Liver (tissue), 9 donors: ENCODE results near the gene HIP1R. TPM values are rescaled to one million over a fixed set of nuclear protein-coding genes. Genes with fewer than 3 reads are reported as not detected.

ENCODE experiments used
- DNase-seq: peaks from one replicate; pipeline ENCODE4 v3.0.0-alpha.2; 2017; ENCODE audit warnings: low spot score
- H3K27ac ChIP-seq, 2 donors: one replicate each; pipeline ENCODE4 v1.7.0; 2013; ENCODE audit warnings: inconsistent platforms in 2 of 2, low read length in 2 of 2, control low read depth in 1 of 2, low read depth in 1 of 2, mild to moderate bottlenecking in 1 of 2
- H3K27me3 ChIP-seq, 4 donors: one replicate each; pipeline versions ENCODE4 v1.6.1 to v1.7.0; 2013; ENCODE audit warnings: low read length in 3 of 4, inconsistent platforms in 1 of 4, mild to moderate bottlenecking in 1 of 4, moderate library complexity in 1 of 4; ENCODE audit not compliant: control insufficient read depth in 4 of 4, insufficient read depth in 4 of 4
- H3K36me3 ChIP-seq, 4 donors: one replicate each; pipeline versions ENCODE4 v1.6.1 to v1.7.0; 2013; ENCODE audit warnings: low read length in 3 of 4, mild to moderate bottlenecking in 3 of 4, low read depth in 1 of 4, moderate library complexity in 1 of 4; ENCODE audit not compliant: control insufficient read depth in 4 of 4, insufficient read depth in 3 of 4
- H3K4me1 ChIP-seq, 4 donors: one replicate each; pipeline versions ENCODE4 v1.6.1 to v1.7.0; 2013; ENCODE audit warnings: low read length in 3 of 4, mild to moderate bottlenecking in 3 of 4, moderate library complexity in 1 of 4; ENCODE audit not compliant: control insufficient read depth in 4 of 4, insufficient read depth in 4 of 4
- H3K4me3 ChIP-seq, 3 donors: one replicate each; pipeline versions ENCODE4 v1.6.1 to v1.7.0; 2013; ENCODE audit warnings: low read length in 3 of 3, control low read depth in 1 of 3, low read depth in 1 of 3, mild to moderate bottlenecking in 1 of 3
- H3K9ac ChIP-seq, 2 donors: one replicate each; pipeline ENCODE4 v1.7.0; 2013; ENCODE audit warnings: low read length in 2 of 2, mild to moderate bottlenecking in 2 of 2, moderate library complexity in 2 of 2, control low read depth in 1 of 2, low read depth in 1 of 2
- H3K9me3 ChIP-seq, 4 donors: one replicate each; pipeline versions ENCODE4 v1.6.1 to v1.7.0; 2013; ENCODE audit warnings: low read length in 3 of 4; ENCODE audit not compliant: control insufficient read depth in 4 of 4
- FOXA2 ChIP-seq: IDR thresholded peaks from 2 replicates; pipeline ENCODE4 v1.6.1; 2016; ENCODE audit warnings: antibody characterized with exemption
- GABPA ChIP-seq, 2 donors: IDR thresholded peaks in 1 of 2; conservative IDR thresholded peaks in 1 of 2; 2 replicates each; pipeline ENCODE4 v1.6.1; 2016; ENCODE audit warnings: antibody characterized with exemption in 2 of 2, mild to moderate bottlenecking in 1 of 2, moderate library complexity in 1 of 2
- HNF4G ChIP-seq: IDR thresholded peaks from 2 replicates; pipeline ENCODE4 v1.6.1; 2016; ENCODE audit warnings: antibody characterized with exemption
- JUND ChIP-seq, 2 donors: IDR thresholded peaks; 2 replicates each; pipeline ENCODE4 v1.6.1; 2016; ENCODE audit warnings: antibody characterized with exemption in 2 of 2
- NR2F2 ChIP-seq: IDR thresholded peaks from 2 replicates; pipeline ENCODE4 v1.6.1; 2016; ENCODE audit warnings: antibody characterized with exemption
- REST ChIP-seq: IDR thresholded peaks from 2 replicates; pipeline ENCODE4 v1.6.1; 2016; ENCODE audit warnings: antibody characterized with exemption, mild to moderate bottlenecking
- RXRA ChIP-seq, 2 donors: IDR thresholded peaks; 2 replicates each; pipeline ENCODE4 v1.6.1; 2017 to 2018; ENCODE audit warnings: antibody characterized with exemption in 2 of 2, mild to moderate bottlenecking in 1 of 2
- SP1 ChIP-seq: IDR thresholded peaks from 2 replicates; pipeline ENCODE4 v1.6.1; 2018; ENCODE audit warnings: antibody characterized with exemption, mild to moderate bottlenecking
- YY1 ChIP-seq: IDR thresholded peaks from 2 replicates; pipeline ENCODE4 v1.6.1; 2016; ENCODE audit warnings: antibody characterized with exemption, mild to moderate bottlenecking
- WGBS: extraction: QIAGEN DNeasy Blood & Tissue Kit; methylation state at CpG from one replicate; pipeline ENCODE4 v1.1.7; 2013; 5-methylcytosine and 5-hydroxymethylcytosine counted together
- polyA plus RNA-seq, 2 donors: library from polyadenylated mRNA; stranded (reverse) in 1 of 2; unstranded in 1 of 2; fragments of 200-250 nt in 1 of 2; fragments of >200 nt in 1 of 2; fragmentation: Nextera tagmentation in 1 of 2; extraction: Ambion mirVana in 1 of 2; gene quantifications; one replicate each; pipeline versions ENCODE4 v1.2.1 to v1.2.3, GENCODE V29; 2013 to 2015
- total RNA-seq, 2 donors: library from RNA; depleted of rRNA; stranded (reverse); fragments of >200 nt; gene quantifications; one replicate each; pipeline ENCODE4 v1.2.3, GENCODE V29; 2014
- TF ChIP-seq, protein P1 (sequence below): IDR thresholded peaks from 2 replicates; pipeline ENCODE4 v1.6.1; 2016; ENCODE audit warnings: antibody characterized with exemption
- TF ChIP-seq, protein P2 (sequence below): fragments of 150-350 bp; IDR thresholded peaks from 2 replicates; pipeline ENCODE4 v1.5.1; 2017; ENCODE audit warnings: improper control_type of control experiment, low read depth, low read length; ENCODE audit not compliant: missing input control
- TF ChIP-seq, protein P3 (sequence below): IDR thresholded peaks from 2 replicates; pipeline ENCODE4 v1.6.1; 2016; ENCODE audit warnings: antibody characterized with exemption
- TF ChIP-seq, protein P4 (sequence below): IDR thresholded peaks from 2 replicates; pipeline ENCODE4 v1.6.1; 2016; ENCODE audit warnings: antibody characterized with exemption
- donor health status: healthy.
- donor health status: healthy.
- donor health status: healthy.
- donor health status: healthy.
- donor health status: healthy.

HIP1R gene
- total and polyA plus RNA-seq, 4 donors = 12.4 to 52.5 (median 17.0) TPM

- 94% methylated on average over 26 of the region's 26 CpGs for WGBS
- no peaks in the 10 kb centered on the region for H3K9me3 ChIP-seq
- H3K36me3 ChIP-seq = peaks cover 0 to 7% (median 4%) of the 10 kb centered on the region in 4 donors
- TF ChIP-seq FOXA2 (no peak), NR2F2 (no peak), REST (no peak), HNF4G (no peak), SP1 (no peak), YY1 (no peak), RXRA (IDR thresholded peaks at IDR 0.05) (no peak), JUND (IDR thresholded peaks at IDR 0.05) (no peak)
- TF ChIP-seq, protein P1, sequence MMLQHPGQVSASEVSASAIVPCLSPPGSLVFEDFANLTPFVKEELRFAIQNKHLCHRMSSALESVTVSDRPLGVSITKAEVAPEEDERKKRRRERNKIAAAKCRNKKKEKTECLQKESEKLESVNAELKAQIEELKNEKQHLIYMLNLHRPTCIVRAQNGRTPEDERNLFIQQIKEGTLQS = no peak
- TF ChIP-seq, protein P2, sequence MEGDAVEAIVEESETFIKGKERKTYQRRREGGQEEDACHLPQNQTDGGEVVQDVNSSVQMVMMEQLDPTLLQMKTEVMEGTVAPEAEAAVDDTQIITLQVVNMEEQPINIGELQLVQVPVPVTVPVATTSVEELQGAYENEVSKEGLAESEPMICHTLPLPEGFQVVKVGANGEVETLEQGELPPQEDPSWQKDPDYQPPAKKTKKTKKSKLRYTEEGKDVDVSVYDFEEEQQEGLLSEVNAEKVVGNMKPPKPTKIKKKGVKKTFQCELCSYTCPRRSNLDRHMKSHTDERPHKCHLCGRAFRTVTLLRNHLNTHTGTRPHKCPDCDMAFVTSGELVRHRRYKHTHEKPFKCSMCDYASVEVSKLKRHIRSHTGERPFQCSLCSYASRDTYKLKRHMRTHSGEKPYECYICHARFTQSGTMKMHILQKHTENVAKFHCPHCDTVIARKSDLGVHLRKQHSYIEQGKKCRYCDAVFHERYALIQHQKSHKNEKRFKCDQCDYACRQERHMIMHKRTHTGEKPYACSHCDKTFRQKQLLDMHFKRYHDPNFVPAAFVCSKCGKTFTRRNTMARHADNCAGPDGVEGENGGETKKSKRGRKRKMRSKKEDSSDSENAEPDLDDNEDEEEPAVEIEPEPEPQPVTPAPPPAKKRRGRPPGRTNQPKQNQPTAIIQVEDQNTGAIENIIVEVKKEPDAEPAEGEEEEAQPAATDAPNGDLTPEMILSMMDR = no peak
- TF ChIP-seq, protein P3, sequence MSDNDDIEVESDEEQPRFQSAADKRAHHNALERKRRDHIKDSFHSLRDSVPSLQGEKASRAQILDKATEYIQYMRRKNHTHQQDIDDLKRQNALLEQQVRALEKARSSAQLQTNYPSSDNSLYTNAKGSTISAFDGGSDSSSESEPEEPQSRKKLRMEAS = no peak
- H3K9ac ChIP-seq = no peak overlapping the region
- no peaks in the 10 kb centered on the region for H3K4me1 ChIP-seq
- no peak for DNase-seq
- H3K4me3 ChIP-seq = no peak overlapping the region
- H3K27ac ChIP-seq = no peak overlapping the region
- no peaks in the 10 kb centered on the region for H3K27me3 ChIP-seq
Measured at GRCh38 chr12:122849352-122850047, 14.2 kb downstream of the HIP1R start.

GRCh38 chr12:122850048-122850445 lies 14.8 kb downstream of the HIP1R start:
- Histone ChIP-seq H3K4me1 (no peaks in the 10 kb centered on the region), H3K36me3 (peaks cover 0 to 8% (median 6%) of the 10 kb centered on the region in 4 donors), H3K27ac (no peak overlapping the region), H3K4me3 (no peak overlapping the region), H3K9me3 (no peaks in the 10 kb centered on the region), H3K27me3 (no peaks in the 10 kb centered on the region), H3K9ac (no peak overlapping the region)
- no peak for DNase-seq
- WGBS = 94% methylated on average over 14 of the region's 14 CpGs
- TF ChIP-seq, protein P2 = no peak
- TF ChIP-seq FOXA2 = no peak
- no peak for TF ChIP-seq GABPA (IDR thresholded peaks at IDR 0.05 in 1 of 2, conservative IDR thresholded peaks at IDR 0.05 in 1 of 2)
- TF ChIP-seq, protein P4, sequence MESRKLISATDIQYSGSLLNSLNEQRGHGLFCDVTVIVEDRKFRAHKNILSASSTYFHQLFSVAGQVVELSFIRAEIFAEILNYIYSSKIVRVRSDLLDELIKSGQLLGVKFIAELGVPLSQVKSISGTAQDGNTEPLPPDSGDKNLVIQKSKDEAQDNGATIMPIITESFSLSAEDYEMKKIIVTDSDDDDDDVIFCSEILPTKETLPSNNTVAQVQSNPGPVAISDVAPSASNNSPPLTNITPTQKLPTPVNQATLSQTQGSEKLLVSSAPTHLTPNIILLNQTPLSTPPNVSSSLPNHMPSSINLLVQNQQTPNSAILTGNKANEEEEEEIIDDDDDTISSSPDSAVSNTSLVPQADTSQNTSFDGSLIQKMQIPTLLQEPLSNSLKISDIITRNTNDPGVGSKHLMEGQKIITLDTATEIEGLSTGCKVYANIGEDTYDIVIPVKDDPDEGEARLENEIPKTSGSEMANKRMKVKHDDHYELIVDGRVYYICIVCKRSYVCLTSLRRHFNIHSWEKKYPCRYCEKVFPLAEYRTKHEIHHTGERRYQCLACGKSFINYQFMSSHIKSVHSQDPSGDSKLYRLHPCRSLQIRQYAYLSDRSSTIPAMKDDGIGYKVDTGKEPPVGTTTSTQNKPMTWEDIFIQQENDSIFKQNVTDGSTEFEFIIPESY = no peak
- TF ChIP-seq RXRA (IDR thresholded peaks at IDR 0.05) = no peak
